Activated T-helper 2 cell treated with anti-CD3 and anti-CD28 coated beads, Interferon-gamma antibody, Interleukin-2, Interleukin-4, amounts not matched to agents 10 μg/mL and 5 μg/mL and 100 μg/mL, durations not matched to agents 14 hours and 24 hours and 36 hours (primary cell): Measurements from ENCODE around the gene EDN2. TPM values are rescaled to one million over a fixed set of nuclear protein-coding genes. Genes with fewer than 3 reads are reported as not detected.

Experiments used
- DNase-seq: peaks from one replicate; pipeline ENCODE4 v3.0.0; 2021; ENCODE audit warnings: low spot score
- H3K27ac Mint-ChIP-seq: one replicate; pipeline ENCODE4 v1.8.0; 2021; ENCODE audit warnings: mixed read lengths
- H3K27me3 Mint-ChIP-seq: one replicate; pipeline ENCODE4 v1.8.0; 2021; ENCODE audit warnings: low read depth, mixed read lengths
- H3K36me3 Mint-ChIP-seq: one replicate; pipeline ENCODE4 v1.8.0; 2021; ENCODE audit warnings: low read depth, mixed read lengths
- H3K4me1 Mint-ChIP-seq: one replicate; pipeline ENCODE4 v1.8.0; 2021; ENCODE audit warnings: low read depth, mixed read lengths
- H3K4me3 Mint-ChIP-seq: one replicate; pipeline ENCODE4 v1.8.0; 2021; ENCODE audit warnings: low read depth, mild to moderate bottlenecking, moderate library complexity, mixed read lengths
- H3K9me3 Mint-ChIP-seq: one replicate; pipeline ENCODE4 v1.8.0; 2021; ENCODE audit warnings: mixed read lengths
- intact Hi-C: fragments of 100-400 bp; cut with micrococcal nuclease; formaldehyde crosslinking; loops from one replicate; pipeline ENCODE4 v1.15.1; 2023
- total RNA-seq: library from RNA; stranded (reverse); gene quantifications from 2 replicates; pipeline ENCODE4 v1.2.3, GENCODE V29; 2022

The EDN2 gene
- total RNA-seq, 1 donor from 2014 or later, result not detected

DNA sequence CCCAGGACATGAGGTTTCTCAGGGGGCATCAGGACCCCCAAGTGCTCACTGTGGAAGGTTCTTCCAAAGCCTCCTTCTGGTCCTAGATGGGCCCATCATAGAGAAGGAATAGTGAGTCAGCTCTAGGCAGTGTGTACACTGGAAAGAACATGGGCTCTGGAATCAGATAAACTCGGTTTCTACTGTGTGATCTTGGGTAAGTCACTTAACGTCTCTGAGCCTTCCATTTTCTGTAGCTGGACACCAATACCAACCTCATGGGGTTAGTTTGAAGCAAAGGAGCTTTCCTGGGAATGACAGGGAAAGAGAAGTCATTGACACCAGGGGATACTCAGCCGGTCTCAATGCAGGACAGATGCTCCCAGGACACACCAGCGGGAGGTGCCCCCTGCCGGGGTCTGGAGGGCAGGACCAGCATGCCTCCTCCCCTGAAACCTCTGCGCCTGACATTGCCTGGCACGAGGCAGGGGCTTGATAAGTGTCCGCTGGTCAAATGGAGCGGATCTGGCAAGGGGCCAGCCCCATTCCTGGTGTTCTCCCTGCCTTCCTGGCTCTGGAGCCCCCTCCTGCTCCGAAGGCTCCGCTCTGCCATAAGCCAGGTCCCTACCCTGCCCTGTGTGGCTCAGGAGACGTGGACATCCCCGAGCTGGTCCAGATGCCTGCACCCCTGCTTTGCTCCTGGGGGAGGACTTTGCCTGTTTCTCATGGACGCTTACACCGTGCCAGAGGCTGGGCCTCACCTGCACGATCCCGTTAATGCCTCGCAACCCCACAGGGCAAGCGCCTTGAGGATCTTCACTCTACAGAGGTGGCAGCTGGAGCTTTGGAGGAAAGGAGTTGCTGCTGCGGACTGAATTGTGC, 52.8 kb downstream of the EDN2 start:
- intact Hi-C loops, result loop anchor here (1.0 kb wide), 1 partner anchor 163 kb away; no protein-coding TSS in a partner anchor
- peaks cover 5% of the 10 kb centered on the region for H3K27me3 Mint-ChIP-seq
- no peaks in the 10 kb centered on the region for H3K36me3 Mint-ChIP-seq
- H3K4me3 Mint-ChIP-seq, result no peak overlapping the region
- no peak overlapping the region for H3K27ac Mint-ChIP-seq
- no peak for DNase-seq
- H3K4me1 Mint-ChIP-seq, result no peaks in the 10 kb centered on the region
- H3K9me3 Mint-ChIP-seq, result no peaks in the 10 kb centered on the region

GRCh38 chr1:41430582-41430981, 53.9 kb downstream of the EDN2 start:
- no peak overlapping the region for H3K4me3 Mint-ChIP-seq
- no peak for DNase-seq
- H3K4me1 Mint-ChIP-seq, result no peaks in the 10 kb centered on the region
- H3K27ac Mint-ChIP-seq, result no peak overlapping the region
- H3K27me3 Mint-ChIP-seq, result peaks cover 1% of the 10 kb centered on the region
- intact Hi-C loops, result no loop called here
- no peaks in the 10 kb centered on the region for H3K36me3 Mint-ChIP-seq
- no peaks in the 10 kb centered on the region for H3K9me3 Mint-ChIP-seq

GRCh38 chr1:41430069-41430468, 54.4 kb downstream of the EDN2 start:
- no peaks in the 10 kb centered on the region for H3K9me3 Mint-ChIP-seq
- H3K36me3 Mint-ChIP-seq, result no peaks in the 10 kb centered on the region
- H3K4me3 Mint-ChIP-seq, result no peak overlapping the region
- peaks cover 1% of the 10 kb centered on the region for H3K27me3 Mint-ChIP-seq
- H3K4me1 Mint-ChIP-seq, result no peaks in the 10 kb centered on the region
- DNase-seq, result no peak
- no peak overlapping the region for H3K27ac Mint-ChIP-seq
- intact Hi-C loops, result no loop called here

GRCh38 chr1:41429641-41430035, 54.8 kb downstream of the EDN2 start:
- Mint-ChIP-seq H3K4me3 (no peak overlapping the region), H3K9me3 (no peaks in the 10 kb centered on the region), H3K36me3 (no peaks in the 10 kb centered on the region), H3K27ac (no peak overlapping the region), H3K27me3 (peaks cover 1% of the 10 kb centered on the region), H3K4me1 (no peaks in the 10 kb centered on the region)
- intact Hi-C loops, result no loop called here
- DNase-seq, result no peak

Other genes starting within 250 kb of the EDN2 start
- 19.0 and 20.3 TPM in 2 replicates for gene SCMH1, start 242.4 kb downstream of the EDN2 start, total RNA-seq
- gene FOXO6, start 123.2 kb downstream of the EDN2 start, total RNA-seq, result 0.11 and 0.16 TPM in 2 replicates